AML-193 (cell line): ENCODE measurements around the gene SETD1A.
A peak's percentile ranks its signal among the peaks of the same experiment; 100 is the strongest.

Source experiments
- DNase-seq, 2 experiments: peaks; one replicate each; lab custom pipeline; 2025; lab: John Stamatoyannopoulos, UW

SETD1A gene

GRCh38 chr16:31020536-31020935 is 63.0 kb downstream of the SETD1A start:
- DNase-seq: no peak

- no peak for DNase-seq
These were observed 65.1 kb downstream of the SETD1A start for GRCh38 chr16:31022544-31023251.

GRCh38 chr16:31023252-31023602 is 65.7 kb downstream of the SETD1A start:
- DNase-seq: no peak

- DNase-seq: no peak
These were observed 66.2 kb downstream of the SETD1A start for GRCh38 chr16:31023627-31024226.

GRCh38 chr16:31025339-31025738 is 67.8 kb downstream of the SETD1A start:
- no peak for DNase-seq

GRCh38 chr16:31029272-31029671 is 71.7 kb downstream of the SETD1A start:
- DNase-seq: no peak

- DNase-seq: no peak
These were observed 73.7 kb downstream of the SETD1A start for GRCh38 chr16:31031276-31031675.

- peak; percentile 98 for DNase-seq
These were observed 75.5 kb downstream of the SETD1A start, which contains the start of gene STX4 for GRCh38 chr16:31032736-31033708. Gene STX4 (plus strand): TSS chr16:31033558. CDS start chr16:31033806, 248 bp downstream.

- peak; percentile 72 to 79 for DNase-seq
These were observed 76.3 kb downstream of the SETD1A start for GRCh38 chr16:31033709-31034492.
